Endodermal cell (in vitro differentiated cells): ENCODE measurements around the gene LRP1. TPM values are rescaled to one million over a fixed set of nuclear protein-coding genes. Genes with fewer than 3 reads are reported as not detected.

Source experiments
- DNase-seq: peaks from one replicate; pipeline ENCODE4 v3.0.0-alpha.2; 2017
- H3K27ac ChIP-seq: 2 replicates; pipeline ENCODE4 v1.5.1; 2013; ENCODE audit warnings: mild to moderate bottlenecking, low read depth, low read length, moderate library complexity
- H3K27me3 ChIP-seq: 2 replicates; pipeline ENCODE4 v1.6.1; 2013; ENCODE audit warnings: mild to moderate bottlenecking, low read length, moderate library complexity; ENCODE audit not compliant: insufficient read depth, control insufficient read depth, poor library complexity, severe bottlenecking
- H3K36me3 ChIP-seq: 2 replicates; pipeline ENCODE4 v1.7.0; 2013; ENCODE audit warnings: mild to moderate bottlenecking, low read length, moderate library complexity; ENCODE audit not compliant: control insufficient read depth, insufficient read depth
- H3K4me1 ChIP-seq: one replicate; pipeline ENCODE4 v1.7.0; 2013; ENCODE audit warnings: low read length; ENCODE audit not compliant: control insufficient read depth, insufficient read depth
- H3K4me3 ChIP-seq: 2 replicates; pipeline ENCODE4 v1.5.1; 2013; ENCODE audit warnings: mild to moderate bottlenecking, low read length, moderate library complexity
- H3K9ac ChIP-seq: 2 replicates; pipeline ENCODE4 v1.6.1; 2013; ENCODE audit warnings: mild to moderate bottlenecking, low read length, moderate library complexity; ENCODE audit not compliant: poor library complexity, severe bottlenecking; ENCODE audit errors: extremely low read depth
- H3K9me3 ChIP-seq: 2 replicates; pipeline ENCODE4 v1.6.1; 2013; ENCODE audit warnings: mild to moderate bottlenecking, low read length, moderate library complexity; ENCODE audit not compliant: control insufficient read depth
- H3K27ac Mint-ChIP-seq: 2 replicates; pipeline ENCODE4 v1.8.0; 2020; ENCODE audit warnings: mixed read lengths
- H3K27me3 Mint-ChIP-seq: 2 replicates; pipeline ENCODE4 v1.8.0; 2021; ENCODE audit warnings: mild to moderate bottlenecking, mixed read lengths; ENCODE audit not compliant: insufficient read depth
- H3K36me3 Mint-ChIP-seq: 2 replicates; pipeline ENCODE4 v1.8.0; 2020; ENCODE audit warnings: low read depth, mixed read lengths
- H3K4me1 Mint-ChIP-seq: 2 replicates; pipeline ENCODE4 v1.8.0; 2020; ENCODE audit warnings: mixed read lengths
- H3K4me3 Mint-ChIP-seq: 2 replicates; pipeline ENCODE4 v1.8.0; 2020; ENCODE audit warnings: mild to moderate bottlenecking, moderate library complexity, mixed read lengths
- H3K9me3 Mint-ChIP-seq: 2 replicates; pipeline ENCODE4 v1.8.0; 2020; ENCODE audit warnings: mild to moderate bottlenecking, mixed read lengths
- CTCF ChIP-seq: fragments of 200-600 bp; sonication (generic); conservative IDR thresholded peaks from 2 replicates; pipeline ENCODE4 v1.5.0; 2021; ENCODE audit warnings: antibody characterized with exemption, mild to moderate bottlenecking
- WGBS, 2 experiments: methylation state at CpG; one replicate each; pipeline versions ENCODE4 v1.1.5 to v1.1.7; 2013; ENCODE audit warnings: missing lambda C conversion rate in 2 of 2, mixed read lengths in 1 of 2; ENCODE audit not compliant: insufficient coverage in 1 of 2, insufficient read length in 1 of 2; 5-methylcytosine and 5-hydroxymethylcytosine counted together
- total RNA-seq, 2 donors: library from RNA; stranded (reverse); fragmentation: NEBNext Ultra II Directional in 1 of 2; extraction: Animal tissue kit (Norgen Biotek cat#: 25700) in 1 of 2; gene quantifications; 2 replicates in 1 of 2; 3 replicates in 1 of 2; pipeline ENCODE4 v1.2.1, GENCODE V29; 2021

Gene LRP1
- total RNA-seq, 2 donors from 2014 or later = 74.5 to 87.7 TPM

DNA sequence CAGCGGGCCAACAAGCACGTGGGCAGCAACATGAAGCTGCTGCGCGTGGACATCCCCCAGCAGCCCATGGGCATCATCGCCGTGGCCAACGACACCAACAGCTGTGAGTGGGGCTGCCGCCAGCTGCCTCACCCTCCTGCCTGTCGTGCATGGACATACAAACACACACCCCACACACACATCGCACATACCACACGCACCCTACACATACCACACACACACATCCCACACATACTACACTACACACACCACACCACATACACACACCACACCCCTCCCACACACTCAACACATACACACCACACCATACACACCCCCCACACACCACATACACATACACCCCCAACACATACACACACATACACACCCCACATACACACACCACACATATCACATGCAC, 63.1 kb downstream of the LRP1 start:
- Histone ChIP-seq H3K27ac (no peak overlapping the region), H3K9me3 (no peaks in the 10 kb centered on the region), H3K9ac (no peak overlapping the region), H3K27me3 (no peaks in the 10 kb centered on the region), H3K36me3 (peaks cover 41% of the 10 kb centered on the region), H3K4me3 (no peak overlapping the region), H3K4me1 (no peaks in the 10 kb centered on the region)
- Mint-ChIP-seq H3K4me1 (no peaks in the 10 kb centered on the region), H3K4me3 (no peak overlapping the region), H3K27ac (no peak overlapping the region), H3K36me3 (peaks cover 65% of the 10 kb centered on the region), H3K9me3 (no peaks in the 10 kb centered on the region), H3K27me3 (no peaks in the 10 kb centered on the region)
- TF ChIP-seq CTCF = no peak
- 96% methylated on average over 11 of the region's 11 CpGs for WGBS, 2 experiments
- DNase-seq = no peak

DNA sequence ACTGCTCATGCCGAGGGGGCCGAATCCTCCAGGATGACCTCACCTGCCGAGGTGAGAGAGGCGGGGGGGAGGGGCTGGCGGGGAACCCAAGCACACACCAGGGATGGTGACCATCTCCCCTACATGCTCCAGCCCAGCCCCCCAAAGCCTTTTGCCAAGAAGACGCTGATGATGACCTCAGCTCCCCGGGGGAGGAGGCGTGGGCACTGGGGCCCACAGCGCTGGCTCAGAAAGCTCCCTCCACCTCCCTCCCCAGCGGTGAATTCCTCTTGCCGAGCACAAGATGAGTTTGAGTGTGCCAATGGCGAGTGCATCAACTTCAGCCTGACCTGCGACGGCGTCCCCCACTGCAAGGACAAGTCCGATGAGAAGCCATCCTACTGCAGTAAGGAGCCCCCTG, 64.6 kb downstream of the LRP1 start:
- Histone ChIP-seq H3K9ac (no peak overlapping the region), H3K4me1 (no peaks in the 10 kb centered on the region), H3K4me3 (no peak overlapping the region), H3K9me3 (no peaks in the 10 kb centered on the region), H3K27ac (no peak overlapping the region), H3K27me3 (no peaks in the 10 kb centered on the region), H3K36me3 (peaks cover 37% of the 10 kb centered on the region)
- TF ChIP-seq CTCF = no peak
- H3K27ac Mint-ChIP-seq = no peak overlapping the region
- H3K4me3 Mint-ChIP-seq = no peak overlapping the region
- no peaks in the 10 kb centered on the region for H3K4me1 Mint-ChIP-seq
- H3K27me3 Mint-ChIP-seq = no peaks in the 10 kb centered on the region
- no peaks in the 10 kb centered on the region for H3K9me3 Mint-ChIP-seq
- H3K36me3 Mint-ChIP-seq = peaks cover 69% of the 10 kb centered on the region
- 93 to 98% methylated on average over 8 to 16 of the region's 16 CpGs for WGBS, 2 experiments
- no peak for DNase-seq

DNA sequence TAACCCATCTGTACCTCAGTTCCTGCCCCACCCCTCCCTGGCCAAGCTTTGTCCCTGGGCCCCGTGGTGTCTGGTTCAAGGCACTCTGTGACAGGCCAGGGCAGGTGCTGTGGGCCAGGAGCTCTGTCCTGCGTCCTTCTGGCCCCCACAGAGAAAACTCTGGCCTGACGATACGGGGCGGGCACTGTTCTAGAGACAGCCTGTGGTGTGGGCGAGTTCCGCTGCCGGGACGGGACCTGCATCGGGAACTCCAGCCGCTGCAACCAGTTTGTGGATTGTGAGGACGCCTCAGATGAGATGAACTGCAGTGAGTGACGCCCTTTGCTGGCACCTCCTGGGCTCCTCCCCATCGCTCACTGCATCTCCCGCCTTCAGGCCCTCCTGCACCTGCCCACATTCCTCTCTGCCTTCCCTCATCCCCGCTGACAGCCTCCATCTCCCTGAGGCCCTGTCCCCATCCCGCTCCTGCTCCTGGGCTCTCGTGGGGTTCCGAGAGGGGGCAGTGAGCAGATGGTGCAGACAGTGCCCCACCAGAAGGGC, 65.5 kb downstream of the LRP1 start:
- 85 to 89% methylated on average over 16 to 19 of the region's 19 CpGs for WGBS, 2 experiments
- H3K27ac ChIP-seq = no peak overlapping the region
- Mint-ChIP-seq H3K36me3 (peaks cover 71% of the 10 kb centered on the region), H3K9me3 (no peaks in the 10 kb centered on the region), H3K27ac (no peak overlapping the region), H3K27me3 (no peaks in the 10 kb centered on the region), H3K4me3 (no peak overlapping the region), H3K4me1 (no peaks in the 10 kb centered on the region)
- H3K4me3 ChIP-seq = no peak overlapping the region
- H3K27me3 ChIP-seq = no peaks in the 10 kb centered on the region
- peaks cover 40% of the 10 kb centered on the region for H3K36me3 ChIP-seq
- H3K9ac ChIP-seq = no peak overlapping the region
- no peak for TF ChIP-seq CTCF
- DNase-seq = no peak
- no peaks in the 10 kb centered on the region for H3K9me3 ChIP-seq
- H3K4me1 ChIP-seq = no peaks in the 10 kb centered on the region
